Skin of body (tissue), 2 donors: Measurements from ENCODE around the gene SLC5A12. TPM values are rescaled to one million over a fixed set of nuclear protein-coding genes. Genes with fewer than 3 reads are reported as not detected.
"Not testable (repeated sequence)": the region's sequence is repeated elsewhere in the genome, so short reads cannot be mapped to it uniquely, and the experiment has no call there.

Experiments
- DNase-seq: peaks from one replicate; lab custom pipeline; 2025; lab: John Stamatoyannopoulos, UW
- total RNA-seq: library from RNA; depleted of rRNA; stranded (reverse); fragments of >200 nt; gene quantifications from one replicate; pipeline ENCODE4 v1.2.3, GENCODE V29; 2014

The SLC5A12 gene
- total RNA-seq, 1 donor from 2014 or later: 0.10 TPM

DNA sequence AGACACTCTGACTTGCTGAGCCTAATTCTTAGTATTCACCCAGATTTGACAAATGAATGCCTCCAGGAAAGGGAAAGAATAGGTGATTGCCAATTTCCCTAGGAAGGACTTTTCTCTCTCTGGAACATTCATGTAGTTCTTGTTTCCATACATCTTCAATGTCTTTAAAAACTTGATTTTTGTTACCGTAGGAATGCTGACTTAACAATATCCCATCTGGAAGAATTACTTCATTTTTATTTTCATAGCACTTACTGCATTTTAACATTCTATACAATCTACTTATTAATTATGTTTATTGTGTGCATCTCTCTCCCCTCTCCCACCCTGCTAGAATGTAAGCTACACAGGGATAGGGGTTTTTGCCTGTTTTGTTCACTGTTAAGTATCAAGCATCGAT, 66.6 kb downstream of the SLC5A12 start:
- DNase-seq: no peak

DNA sequence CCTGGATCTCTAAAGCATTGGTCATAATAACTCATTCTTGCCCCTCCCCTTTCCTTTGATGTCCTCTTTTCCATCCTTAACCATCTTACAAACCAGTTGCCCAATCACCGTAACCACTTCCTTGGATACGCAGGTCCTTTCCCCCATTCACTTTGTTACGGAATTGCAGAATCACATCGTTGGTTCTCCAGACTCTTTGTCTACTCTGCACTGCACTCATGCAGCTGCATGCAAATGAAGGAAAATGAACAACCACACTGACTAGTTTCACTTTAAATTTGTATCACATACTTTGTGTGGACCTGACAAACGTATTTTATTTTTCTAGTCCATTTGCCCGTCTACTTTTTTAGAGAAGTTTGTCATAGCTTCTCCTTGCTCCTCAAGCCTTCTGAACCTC, 69.9 kb downstream of the SLC5A12 start:
- DNase-seq: no peak

DNA sequence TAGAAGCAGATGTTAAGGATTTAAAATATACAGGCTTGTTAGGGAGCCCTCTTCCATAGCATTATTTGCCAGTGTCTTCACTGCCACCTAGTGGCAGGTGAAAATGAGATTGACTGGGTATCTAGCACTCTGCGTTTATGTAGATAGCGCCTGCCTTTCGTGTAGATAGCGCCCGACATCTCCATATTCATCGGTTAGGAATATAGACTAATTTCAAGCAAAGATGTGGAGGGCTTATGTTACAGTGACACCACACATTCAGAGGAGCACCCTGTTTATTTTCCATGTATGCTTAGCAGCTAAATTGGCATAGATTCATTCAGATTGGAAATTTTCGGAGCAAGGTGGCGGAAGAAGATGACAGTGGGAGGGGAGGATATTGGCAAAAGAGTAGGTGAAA, 72.0 kb downstream of the SLC5A12 start:
- DNase-seq: peak; percentile 6

DNA sequence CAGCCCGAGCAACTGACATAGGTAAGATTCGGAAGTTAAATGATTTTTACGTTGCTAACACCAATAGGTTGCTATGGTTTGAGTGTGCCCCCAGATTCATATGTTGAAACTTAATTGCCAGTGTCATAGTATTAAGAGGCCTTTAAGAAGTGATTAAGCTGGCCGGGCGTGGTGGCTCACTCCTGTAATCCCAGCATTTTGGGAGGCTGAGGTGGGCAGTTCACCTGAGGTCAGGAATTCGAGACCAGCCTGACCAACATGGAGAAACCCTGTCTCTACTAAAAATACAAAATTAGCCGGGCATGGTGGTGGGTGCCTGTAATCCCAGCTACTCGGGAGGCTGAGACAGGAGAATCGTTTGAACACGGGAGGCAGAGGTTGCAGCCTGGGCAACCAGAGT, 78.5 kb downstream of the SLC5A12 start:
- not testable (repeated sequence) for DNase-seq

DNA sequence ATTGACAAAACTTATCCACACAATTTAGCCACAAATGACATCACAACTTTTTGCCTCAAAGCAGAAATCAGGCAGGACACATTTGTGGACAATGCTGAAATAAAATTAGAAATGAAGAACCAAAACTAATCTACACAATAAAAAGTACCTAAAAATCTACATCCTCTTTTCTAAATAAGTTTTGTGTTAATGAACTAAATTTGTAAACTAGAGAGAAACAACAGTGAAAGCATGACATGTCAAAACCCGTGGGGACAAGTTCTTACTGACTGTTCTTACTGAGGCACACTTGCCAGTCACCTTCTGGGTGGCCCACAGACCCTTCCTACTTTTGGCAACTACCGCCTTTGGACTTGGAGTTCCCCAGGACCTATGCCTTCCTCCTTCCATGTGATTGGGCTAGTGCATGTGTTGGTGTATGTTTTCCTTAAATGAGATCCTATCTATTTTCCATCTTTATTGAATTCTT, 89.1 kb downstream of the SLC5A12 start:
- DNase-seq: no peak

DNA sequence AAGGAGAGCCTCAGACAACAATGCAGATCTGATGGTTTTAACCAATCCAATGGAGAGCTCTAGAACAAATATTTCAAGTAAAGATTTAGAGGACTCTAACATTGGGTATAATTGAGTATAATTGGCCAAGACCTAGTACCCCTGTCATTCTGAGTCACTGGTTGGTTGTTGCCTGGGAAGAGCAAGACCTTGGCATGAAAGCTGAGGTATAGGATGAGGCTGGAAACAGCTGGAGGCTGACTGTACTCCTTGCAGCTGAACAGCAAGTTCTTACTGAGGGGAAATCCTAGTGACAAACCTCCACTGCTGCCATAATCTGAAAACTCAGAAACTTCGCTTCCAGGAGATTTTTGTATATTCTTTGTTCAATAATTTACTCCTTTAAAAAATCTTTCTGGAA, 95.5 kb downstream of the SLC5A12 start:
- no peak for DNase-seq

DNA sequence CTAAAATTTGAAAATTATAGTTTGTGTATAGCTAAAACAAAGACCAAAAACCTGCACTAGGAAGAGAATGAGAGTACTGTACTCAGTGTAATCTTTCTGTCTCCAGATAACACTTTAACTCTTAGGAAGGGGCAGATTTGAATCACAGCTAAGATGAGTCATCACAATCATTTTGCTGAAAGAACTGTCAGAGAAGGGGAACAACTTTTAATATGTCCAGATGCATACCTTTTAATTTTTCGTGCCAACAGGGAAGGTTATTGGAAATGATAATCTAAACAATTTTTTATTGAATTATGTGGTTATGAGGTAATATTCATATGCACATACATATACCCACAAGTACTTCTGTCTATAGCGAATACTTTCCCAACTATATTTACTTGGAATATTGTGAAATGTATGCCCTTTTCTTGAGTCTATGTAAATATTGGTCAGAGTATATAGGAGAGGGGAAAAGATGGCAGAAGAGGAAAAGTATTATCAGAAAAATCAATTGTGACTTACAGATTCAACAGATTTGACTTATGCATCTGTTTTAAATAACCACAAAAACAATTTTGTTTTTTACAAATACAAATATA, 98.7 kb downstream of the SLC5A12 start:
- DNase-seq: no peak

DNA sequence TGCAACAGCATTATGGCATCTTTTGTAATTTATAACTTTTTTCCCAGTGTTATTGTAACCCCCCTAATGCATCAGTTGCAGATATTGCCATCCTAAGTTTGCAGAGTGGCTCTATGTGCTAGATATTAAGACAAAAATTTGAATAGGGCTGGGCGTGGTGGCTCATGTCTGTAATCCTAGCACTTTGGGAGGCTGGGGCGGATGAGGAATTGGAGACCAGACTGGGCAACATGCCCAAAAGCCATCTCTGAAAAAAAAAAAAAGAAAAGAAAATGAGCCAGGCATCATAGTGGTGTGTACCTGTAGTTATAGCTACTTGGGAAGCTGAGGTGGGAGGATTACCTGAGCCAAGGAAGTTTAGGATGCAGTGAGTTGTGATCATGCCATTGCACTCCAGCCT, 99.7 kb downstream of the SLC5A12 start:
- DNase-seq: no peak

DNA sequence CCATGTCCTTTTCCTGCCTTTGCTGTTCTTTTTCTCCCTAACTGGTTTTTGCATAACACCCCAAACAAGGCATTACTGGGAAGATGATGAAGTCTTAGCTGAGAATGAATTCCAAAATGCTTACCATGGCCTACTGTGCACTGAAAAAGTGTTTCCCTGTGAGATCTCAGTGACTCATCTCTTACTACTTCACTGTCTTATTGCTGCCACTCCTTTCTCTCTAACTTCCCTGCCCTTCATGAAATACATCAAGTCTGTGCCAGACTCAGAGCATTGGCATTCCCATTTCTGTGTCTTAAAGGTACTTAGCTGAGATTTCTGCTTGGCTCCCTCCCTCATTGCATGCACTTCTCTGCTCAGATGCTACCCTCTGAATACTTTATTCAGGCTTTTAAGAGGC, 100.7 kb downstream of the SLC5A12 start:
- DNase-seq: no peak

DNA sequence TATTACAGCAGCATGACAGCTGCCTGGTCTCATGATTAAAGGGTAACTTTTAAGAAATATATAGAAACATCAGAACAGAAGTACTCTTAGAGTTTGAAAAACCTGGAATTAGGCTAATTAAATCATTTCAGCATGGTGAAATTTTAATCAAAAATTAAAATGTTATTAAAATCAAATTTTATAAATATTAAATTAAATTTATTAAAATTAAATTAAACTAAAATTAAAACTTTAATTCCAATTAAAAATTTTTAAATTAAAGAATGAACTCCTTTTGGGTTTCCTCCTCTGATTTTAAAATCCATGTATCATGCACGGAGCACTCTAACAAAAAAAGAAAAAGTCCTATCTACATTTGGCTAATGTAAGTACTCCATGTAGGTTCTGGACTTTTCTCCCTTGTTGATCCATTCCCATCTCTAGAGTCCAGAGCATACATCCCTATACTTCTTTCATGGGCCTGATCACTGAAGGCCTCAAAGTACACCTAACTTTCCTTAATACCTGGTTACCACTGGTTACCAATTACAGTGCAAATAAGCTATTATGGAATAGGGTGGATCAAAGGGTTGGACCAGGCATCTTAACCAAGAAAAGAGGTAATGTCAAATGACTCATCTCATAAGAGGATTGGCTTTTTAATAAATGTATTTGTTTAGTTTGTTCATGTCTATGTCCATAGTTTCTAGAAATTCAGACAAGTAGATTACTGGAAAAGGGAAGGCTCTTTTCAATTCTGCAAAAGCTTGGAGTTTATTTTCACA, 101.4 kb downstream of the SLC5A12 start:
- DNase-seq: no peak

DNA sequence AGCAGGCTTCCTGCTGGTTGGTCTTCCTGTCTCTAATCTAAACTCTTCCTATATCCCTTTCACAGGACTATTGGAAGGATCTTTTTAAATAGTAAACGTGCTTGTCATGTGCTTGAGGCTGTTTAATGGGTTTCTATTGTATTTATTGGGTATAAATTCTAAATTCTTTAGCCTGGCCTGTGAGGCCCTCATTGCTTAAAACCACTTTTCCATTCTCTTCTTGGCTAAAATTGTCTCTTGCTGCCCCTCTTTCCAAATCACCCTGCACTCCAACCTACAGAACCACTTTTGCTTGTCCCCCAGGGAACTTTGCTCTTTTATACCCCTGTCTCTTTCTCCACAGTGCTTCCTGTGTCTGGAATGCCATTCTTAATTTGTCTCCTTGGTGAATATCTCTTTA, 103.4 kb downstream of the SLC5A12 start:
- no peak for DNase-seq

Other genes starting within 250 kb of the SLC5A12 start
- 19.5 TPM for gene MUC15, start 149.8 kb downstream of the SLC5A12 start, total RNA-seq